ENCODE data around the gene B4GALT6. TPM values are rescaled to one million over a fixed set of nuclear protein-coding genes. Genes with fewer than 3 reads are reported as not detected.

Gene B4GALT6
- total RNA-seq, 1 donor from 2014 or later, result 17.7 TPM

GRCh38 chr18:31591113-31591512, 93.3 kb downstream of the B4GALT6 start:
- no peak for DNase-seq (ENCODE audit: low read depth)
- Histone ChIP-seq H3K79me2 (ENCODE audit: insufficient read depth, low read length) (no peaks in the 10 kb centered on the region), H3K4me3 (ENCODE audit: insufficient read depth, low read depth, low read length) (no peak overlapping the region), H3K9ac (ENCODE audit: low read length) (no peak overlapping the region), H3K36me3 (ENCODE audit: insufficient read depth, low read length) (no peaks in the 10 kb centered on the region), H3K4me2 (ENCODE audit: low read length) (no peak overlapping the region), H4K20me1 (ENCODE audit: insufficient read depth, low read length) (no peaks in the 10 kb centered on the region), H2AFZ (ENCODE audit: low read depth, low read length) (no peak overlapping the region), H3K27ac (ENCODE audit: low read depth, low read length) (no peak overlapping the region), H3K9me3 (ENCODE audit: insufficient read depth, low read depth, low read length) (no peaks in the 10 kb centered on the region), H3K4me1 (ENCODE audit: insufficient read depth, low read length) (no peaks in the 10 kb centered on the region), H3K27me3 (ENCODE audit: insufficient read depth, low read length) (no peaks in the 10 kb centered on the region)
- no peak overlapping the region for H3K4me3 Mint-ChIP-seq (ENCODE audit: unreplicated experiment)
- peaks cover 12% of the 10 kb centered on the region for H3K4me1 Mint-ChIP-seq (ENCODE audit: low read depth, unreplicated experiment)
- no peaks in the 10 kb centered on the region for H3K36me3 Mint-ChIP-seq (ENCODE audit: low read depth, unreplicated experiment)
- no peak for FAIRE-seq
- peaks cover 2% of the 10 kb centered on the region for H3K9me3 Mint-ChIP-seq (ENCODE audit: unreplicated experiment)
- no peak overlapping the region for H3K27ac Mint-ChIP-seq (ENCODE audit: unreplicated experiment)
- TF ChIP-seq EZH2 (IDR thresholded peaks at IDR 0.05; ENCODE audit: insufficient read depth, low read length) (no peak), CTCF (IDR thresholded peaks at IDR 0.05; ENCODE audit: insufficient read depth, low read depth, low read length) (no peak)
- no peaks in the 10 kb centered on the region for H3K27me3 Mint-ChIP-seq (ENCODE audit: low read depth, unreplicated experiment)

- H3K27ac ChIP-seq (ENCODE audit: low read depth, low read length), result no peak overlapping the region
- no peak overlapping the region for H3K4me3 ChIP-seq (ENCODE audit: insufficient read depth, low read depth, low read length)
- peaks cover 8% of the 10 kb centered on the region for H3K4me1 Mint-ChIP-seq (ENCODE audit: low read depth, unreplicated experiment)
- no peaks in the 10 kb centered on the region for H4K20me1 ChIP-seq (ENCODE audit: insufficient read depth, low read length)
- H3K9ac ChIP-seq (ENCODE audit: low read length), result no peak overlapping the region
- no peak for DNase-seq (ENCODE audit: low read depth)
- H3K4me1 ChIP-seq (ENCODE audit: insufficient read depth, low read length), result no peaks in the 10 kb centered on the region
- no peak overlapping the region for H3K4me3 Mint-ChIP-seq (ENCODE audit: unreplicated experiment)
- H3K36me3 ChIP-seq (ENCODE audit: insufficient read depth, low read length), result no peaks in the 10 kb centered on the region
- TF ChIP-seq CTCF (IDR thresholded peaks at IDR 0.05; ENCODE audit: insufficient read depth, low read depth, low read length) (no peak), EZH2 (IDR thresholded peaks at IDR 0.05; ENCODE audit: insufficient read depth, low read length) (no peak)
- H3K4me2 ChIP-seq (ENCODE audit: low read length), result no peak overlapping the region
- no peaks in the 10 kb centered on the region for H3K9me3 ChIP-seq (ENCODE audit: insufficient read depth, low read depth, low read length)
- no peaks in the 10 kb centered on the region for H3K36me3 Mint-ChIP-seq (ENCODE audit: low read depth, unreplicated experiment)
- H3K27me3 Mint-ChIP-seq (ENCODE audit: low read depth, unreplicated experiment), result no peaks in the 10 kb centered on the region
- no peak overlapping the region for H2AFZ ChIP-seq (ENCODE audit: low read depth, low read length)
- H3K27ac Mint-ChIP-seq (ENCODE audit: unreplicated experiment), result no peak overlapping the region
- H3K79me2 ChIP-seq (ENCODE audit: insufficient read depth, low read length), result no peaks in the 10 kb centered on the region
- no peak for FAIRE-seq
- peaks cover 2% of the 10 kb centered on the region for H3K9me3 Mint-ChIP-seq (ENCODE audit: unreplicated experiment)
- H3K27me3 ChIP-seq (ENCODE audit: insufficient read depth, low read length), result no peaks in the 10 kb centered on the region
Measured at GRCh38 chr18:31590570-31590969, 93.8 kb downstream of the B4GALT6 start.

GRCh38 chr18:31587529-31587928, 96.9 kb downstream of the B4GALT6 start:
- H4K20me1 ChIP-seq (ENCODE audit: insufficient read depth, low read length), result no peaks in the 10 kb centered on the region
- H3K9ac ChIP-seq (ENCODE audit: low read length), result no peak overlapping the region
- H3K27me3 ChIP-seq (ENCODE audit: insufficient read depth, low read length), result no peaks in the 10 kb centered on the region
- Mint-ChIP-seq H3K27ac (ENCODE audit: unreplicated experiment) (no peak overlapping the region), H3K27me3 (ENCODE audit: low read depth, unreplicated experiment) (no peaks in the 10 kb centered on the region), H3K4me1 (ENCODE audit: low read depth, unreplicated experiment) (no peaks in the 10 kb centered on the region), H3K36me3 (ENCODE audit: low read depth, unreplicated experiment) (no peaks in the 10 kb centered on the region), H3K9me3 (ENCODE audit: unreplicated experiment) (no peaks in the 10 kb centered on the region), H3K4me3 (ENCODE audit: unreplicated experiment) (no peak overlapping the region)
- no peak for FAIRE-seq
- H3K4me2 ChIP-seq (ENCODE audit: low read length), result no peak overlapping the region
- H3K4me1 ChIP-seq (ENCODE audit: insufficient read depth, low read length), result no peaks in the 10 kb centered on the region
- no peak overlapping the region for H2AFZ ChIP-seq (ENCODE audit: low read depth, low read length)
- H3K27ac ChIP-seq (ENCODE audit: low read depth, low read length), result no peak overlapping the region
- TF ChIP-seq EZH2 (IDR thresholded peaks at IDR 0.05; ENCODE audit: insufficient read depth, low read length) (no peak), CTCF (IDR thresholded peaks at IDR 0.05; ENCODE audit: insufficient read depth, low read depth, low read length) (no peak)
- H3K4me3 ChIP-seq (ENCODE audit: insufficient read depth, low read depth, low read length), result no peak overlapping the region
- H3K79me2 ChIP-seq (ENCODE audit: insufficient read depth, low read length), result no peaks in the 10 kb centered on the region
- no peaks in the 10 kb centered on the region for H3K36me3 ChIP-seq (ENCODE audit: insufficient read depth, low read length)
- H3K9me3 ChIP-seq (ENCODE audit: insufficient read depth, low read depth, low read length), result no peaks in the 10 kb centered on the region
- no peak for DNase-seq (ENCODE audit: low read depth)
